ENCODE results near the gene VWA5B1. TPM values are rescaled to one million over a fixed set of nuclear protein-coding genes. Genes with fewer than 3 reads are reported as not detected.

Gene VWA5B1
- total RNA-seq, 1 donor from 2014 or later: not detected

- no peak for DNase-seq (ENCODE audit: low read depth, low spot score)
Measured at GRCh38 chr1:20386323-20387081, 95.8 kb downstream of the VWA5B1 start.

GRCh38 chr1:20389571-20389970, 98.9 kb downstream of the VWA5B1 start:
- DNase-seq (ENCODE audit: low read depth, low spot score): no peak

- DNase-seq (ENCODE audit: low read depth, low spot score): no peak
Measured at GRCh38 chr1:20390589-20391331, 100.1 kb downstream of the VWA5B1 start.

DNA sequence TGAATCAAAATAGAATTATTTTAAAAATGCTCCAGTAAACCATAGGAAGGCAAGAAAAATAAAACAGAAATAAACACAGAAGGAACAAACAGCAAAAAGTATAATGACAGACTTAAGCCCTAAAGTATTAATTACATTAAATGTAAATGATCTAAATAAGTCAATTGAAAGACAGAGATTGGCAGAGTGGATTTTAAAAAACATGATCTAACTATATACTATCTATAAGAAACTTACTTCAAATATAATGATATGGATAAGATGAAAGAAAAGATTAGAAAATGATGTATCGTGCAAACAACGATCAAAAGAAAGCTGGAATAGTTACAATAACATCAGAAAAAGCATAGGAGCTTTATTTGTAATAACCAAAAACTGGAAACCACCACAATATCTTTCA, 104.6 kb downstream of the VWA5B1 start:
- DNase-seq (ENCODE audit: low read depth, low spot score): no peak

- DNase-seq (ENCODE audit: low read depth, low spot score): no peak
Measured at GRCh38 chr1:20398744-20399143, 108.1 kb downstream of the VWA5B1 start.

GRCh38 chr1:20399196-20399595, 108.5 kb downstream of the VWA5B1 start:
- no peak for DNase-seq (ENCODE audit: low read depth, low spot score)

DNA sequence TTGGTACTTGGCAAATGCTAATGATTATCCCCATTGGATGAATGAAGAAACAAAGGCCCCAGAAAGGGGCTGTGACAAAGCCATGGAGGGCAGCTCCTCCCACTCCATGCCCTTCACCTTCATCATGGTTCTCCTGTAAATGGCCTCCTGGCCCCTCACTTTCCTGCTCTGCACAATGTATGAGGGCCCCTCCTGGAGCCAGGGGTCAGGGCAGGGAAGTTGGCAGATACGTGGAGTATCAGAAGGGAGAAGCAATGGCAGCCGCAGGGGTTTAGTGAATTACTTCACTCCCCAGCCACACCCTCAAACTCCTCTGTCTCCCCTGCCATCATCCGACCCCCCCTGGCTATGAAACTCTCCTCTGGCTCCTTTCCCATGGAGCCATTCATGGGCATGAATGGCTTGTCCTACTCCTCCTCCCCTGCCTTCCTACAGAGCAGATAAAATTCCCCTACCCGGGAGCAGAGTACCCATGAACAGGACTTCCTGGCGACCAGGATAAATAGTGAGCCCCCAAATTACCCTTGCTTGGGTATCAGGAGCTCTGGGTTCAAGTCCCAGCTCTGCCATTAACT, 109.0 kb downstream of the VWA5B1 start:
- DNase-seq (ENCODE audit: low read depth, low spot score): no peak

DNA sequence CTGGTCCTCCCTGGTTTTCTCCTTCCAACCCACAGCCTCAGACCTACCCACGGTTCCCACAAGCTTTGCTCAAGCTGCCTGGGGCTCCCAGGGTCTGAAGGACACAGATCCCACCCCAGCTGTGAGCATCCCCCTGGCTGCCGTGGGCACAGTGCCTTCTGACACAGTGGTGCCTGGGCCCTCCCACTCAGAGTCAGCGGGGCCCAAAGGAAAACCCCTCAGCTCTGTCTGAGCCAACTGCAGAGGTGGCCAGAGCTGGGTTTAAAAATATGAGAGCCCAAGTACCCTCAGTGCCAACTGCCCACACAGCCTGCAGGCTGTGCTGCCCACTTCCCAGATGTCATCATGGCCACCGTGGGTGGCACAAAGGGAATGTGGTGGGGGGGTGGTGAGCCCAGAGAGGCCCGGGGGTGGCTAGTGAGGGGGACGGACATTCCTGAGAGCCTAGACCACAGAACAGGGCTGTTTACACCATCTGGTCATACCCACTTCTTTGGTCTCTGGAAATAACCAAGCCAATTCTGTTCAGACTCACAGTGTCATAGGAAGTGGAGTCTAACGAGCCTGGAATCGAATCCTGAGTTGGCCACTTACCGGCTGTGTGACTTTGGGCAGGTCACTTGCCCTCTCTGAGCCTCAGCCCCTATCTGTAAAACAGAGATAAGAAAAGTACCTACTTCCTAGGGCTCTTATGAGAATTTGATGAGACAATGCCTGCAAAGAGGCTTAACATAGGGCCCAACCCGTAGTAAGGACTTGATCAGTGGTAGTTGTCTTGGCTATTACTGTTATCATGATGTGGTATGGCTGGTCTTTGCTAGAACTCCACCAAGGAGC, 109.9 kb downstream of the VWA5B1 start:
- DNase-seq (ENCODE audit: low read depth, low spot score): no peak

DNA sequence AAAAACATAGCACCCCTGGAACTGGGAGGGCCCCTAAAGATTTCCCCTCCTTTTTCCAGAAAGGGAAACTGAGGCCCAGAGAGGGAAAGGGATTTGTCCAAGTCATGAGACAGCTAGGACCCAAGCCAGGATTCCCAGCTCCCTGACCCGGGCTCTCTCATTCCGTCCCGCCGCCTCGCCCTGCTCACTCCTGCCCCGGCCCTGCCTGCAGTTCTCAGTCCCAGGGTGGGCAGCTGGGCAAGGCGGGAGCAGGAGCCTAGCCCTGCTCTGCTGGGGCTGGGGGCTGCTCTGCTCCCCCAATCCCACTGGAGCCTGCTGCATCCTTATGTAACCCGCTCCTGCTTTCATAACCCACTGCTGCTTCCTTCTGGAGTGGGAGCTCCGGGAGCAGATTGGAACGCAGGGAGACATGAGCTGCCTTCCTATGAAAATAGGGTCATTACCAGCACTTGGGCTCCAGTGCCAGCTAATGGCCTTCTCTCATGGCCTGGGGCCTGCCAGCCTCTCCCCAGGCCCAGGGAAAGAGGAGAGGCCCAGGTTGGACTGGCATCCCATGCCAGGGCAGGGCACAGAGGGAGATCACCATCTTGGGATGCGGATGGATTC, 110.8 kb downstream of the VWA5B1 start:
- DNase-seq (ENCODE audit: low read depth, low spot score): no peak

DNA sequence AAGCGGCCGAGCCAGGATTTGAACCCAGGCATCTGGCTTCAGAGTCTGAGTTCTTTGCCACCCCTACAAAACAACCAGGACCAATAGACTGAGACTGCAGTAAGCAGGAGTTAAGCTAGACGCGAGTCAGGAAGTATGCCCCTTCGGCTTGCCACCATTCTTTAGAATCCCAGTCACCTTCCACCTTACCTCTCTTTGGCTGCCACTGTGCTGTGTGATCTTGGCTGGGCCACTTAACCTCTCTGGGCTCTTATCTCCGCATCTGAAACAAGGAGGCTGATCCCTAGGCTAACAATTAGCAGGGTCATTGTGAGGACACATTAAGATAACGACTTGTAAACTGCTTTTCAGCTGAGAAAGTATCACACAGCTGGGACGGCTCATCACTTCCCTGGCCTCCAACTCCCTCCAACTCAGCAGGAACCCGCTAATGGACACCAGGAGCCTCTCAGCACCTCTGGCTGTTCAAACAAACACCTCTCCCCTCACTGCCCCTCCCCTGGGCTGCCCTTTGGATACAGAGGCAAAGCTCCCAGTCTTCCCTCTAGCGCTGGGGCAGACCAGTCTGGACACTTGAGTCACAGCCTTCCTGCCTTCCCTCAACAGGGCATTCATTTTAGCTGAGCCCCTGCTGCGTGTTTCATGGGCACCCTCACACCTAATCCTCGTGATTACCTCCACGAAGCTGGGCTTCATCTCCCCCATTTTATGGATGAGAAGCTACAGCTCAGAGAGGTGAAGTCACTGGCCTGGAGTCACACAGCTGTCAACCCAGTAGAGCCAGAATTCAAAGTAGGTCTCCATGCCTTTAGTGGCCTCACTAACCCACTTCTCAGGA, 112.1 kb downstream of the VWA5B1 start:
- no peak for DNase-seq (ENCODE audit: low read depth, low spot score)

GRCh38 chr1:20403423-20404145, 112.9 kb downstream of the VWA5B1 start:
- DNase-seq (ENCODE audit: low read depth, low spot score): no peak

- no peak for DNase-seq (ENCODE audit: low read depth, low spot score)
Measured at GRCh38 chr1:20404466-20404865, 113.8 kb downstream of the VWA5B1 start.

Other genes starting within 250 kb of the VWA5B1 start
- gene PLA2G5, start 220.7 kb upstream of the VWA5B1 start, total RNA-seq: 0.07 and 0.18 TPM in 2 replicates
- not detected in 2 replicates for gene PLA2G2D, start 171.3 kb upstream of the VWA5B1 start, total RNA-seq
- gene PLA2G2F, start 151.6 kb upstream of the VWA5B1 start, total RNA-seq: not detected in 2 replicates
- gene UBXN10, start 104.8 kb upstream of the VWA5B1 start, total RNA-seq: not detected in 2 replicates
- gene PLA2G2C, start 104.4 kb upstream of the VWA5B1 start, total RNA-seq: not detected in 2 replicates
- 10.3 and 10.9 TPM in 2 replicates for gene CAMK2N1, start 195.3 kb downstream of the VWA5B1 start, total RNA-seq
- gene MUL1, start 217.3 kb downstream of the VWA5B1 start, total RNA-seq: 32.9 and 36.0 TPM in 2 replicates

All from pulmonary artery endothelial cell (primary cell).